ENCODE data around the gene CLIC1.
A peak's percentile ranks its signal among the peaks of the same experiment; 100 is the strongest.

Gene CLIC1

GRCh38 chr6:31736021-31736767 is at the start of gene CLIC1:
Gene CLIC1 (minus strand): TSS chr6:31736530. CDS start chr6:31736300, 230 bp downstream.
- peak; percentile 82 for DNase-seq

- no peak for DNase-seq
These were observed 49.1 kb upstream of the CLIC1 start for GRCh38 chr6:31785475-31785874.

- no peak for DNase-seq
These were observed 48.0 kb upstream of the CLIC1 start for GRCh38 chr6:31784098-31784925.

- no peak for DNase-seq
These were observed 46.0 kb upstream of the CLIC1 start for GRCh38 chr6:31782126-31782855.

GRCh38 chr6:31781244-31782125 is 45.2 kb upstream of the CLIC1 start:
- DNase-seq = no peak

GRCh38 chr6:31780507-31781243 is 44.3 kb upstream of the CLIC1 start:
- no peak for DNase-seq

GRCh38 chr6:31779908-31780307 is 43.6 kb upstream of the CLIC1 start:
- no peak for DNase-seq

- no peak for DNase-seq
These were observed 42.9 kb upstream of the CLIC1 start for GRCh38 chr6:31778999-31779885.

- DNase-seq = no peak
These were observed 41.9 kb upstream of the CLIC1 start for GRCh38 chr6:31778193-31778592.

GRCh38 chr6:31777667-31778050 is 41.3 kb upstream of the CLIC1 start:
- DNase-seq = no peak

- peak; percentile 83 for DNase-seq
These were observed 40.8 kb upstream of the CLIC1 start, which contains the start of gene VWA7 for GRCh38 chr6:31776989-31777666. Gene VWA7 (minus strand): TSS chr6:31777328. CDS start chr6:31776779, 549 bp downstream.

- no peak for DNase-seq
These were observed 40.2 kb upstream of the CLIC1 start for GRCh38 chr6:31776485-31776988.

- DNase-seq = no peak
These were observed 39.5 kb upstream of the CLIC1 start for GRCh38 chr6:31775633-31776484.

GRCh38 chr6:31775184-31775583 is 38.9 kb upstream of the CLIC1 start:
- DNase-seq = no peak

- DNase-seq = no peak
These were observed 35.6 kb upstream of the CLIC1 start for GRCh38 chr6:31771992-31772358.

GRCh38 chr6:31770860-31771259 is 34.5 kb upstream of the CLIC1 start:
- DNase-seq = no peak

- DNase-seq = peak; percentile 88
These were observed 33.5 kb upstream of the CLIC1 start for GRCh38 chr6:31769684-31770371.

Data from CD4-positive, alpha-beta T cell treated with Interleukin-17A for 1 hour (primary cell).